Erythroblast (primary cell): ENCODE data around the gene WDR4.

Source experiments
- GATA1 ChIP-seq: IDR thresholded peaks from 2 replicates; pipeline ENCODE4 v1.6.1; 2011; ENCODE audit warnings: low read depth, mild to moderate bottlenecking, control low read depth, low read length, moderate library complexity
- POLR2A ChIP-seq: IDR thresholded peaks from 2 replicates; pipeline ENCODE4 v1.6.1; 2011; ENCODE audit warnings: mild to moderate bottlenecking, low read length

GRCh38 chr21:42835211-42835610 is 44.1 kb downstream of the WDR4 start:
- no peak for TF ChIP-seq POLR2A
- TF ChIP-seq GATA1, result no peak
